Subcutaneous adipose tissue (tissue), 4 donors: ENCODE measurements around the gene NHLH1. TPM values are rescaled to one million over a fixed set of nuclear protein-coding genes. Genes with fewer than 3 reads are reported as not detected.

ENCODE experiments used
- total RNA-seq, 4 donors: library from RNA; depleted of rRNA; stranded (reverse); fragments of >200 nt; gene quantifications; one replicate each; pipeline ENCODE4 v1.1.0, GENCODE V29; 2016
- TF ChIP-seq, protein P1 (sequence below): fragments of 450-650 bp; IDR thresholded peaks from one replicate; pipeline ENCODE4 v1.5.1; 2016; ENCODE audit warnings: low read depth, mild to moderate bottlenecking, control low read depth, antibody characterized with exemption, moderate library complexity

The NHLH1 gene
- total RNA-seq, 4 donors from 2014 or later, result 0.17 to 1.5 TPM; not detected in 2

DNA sequence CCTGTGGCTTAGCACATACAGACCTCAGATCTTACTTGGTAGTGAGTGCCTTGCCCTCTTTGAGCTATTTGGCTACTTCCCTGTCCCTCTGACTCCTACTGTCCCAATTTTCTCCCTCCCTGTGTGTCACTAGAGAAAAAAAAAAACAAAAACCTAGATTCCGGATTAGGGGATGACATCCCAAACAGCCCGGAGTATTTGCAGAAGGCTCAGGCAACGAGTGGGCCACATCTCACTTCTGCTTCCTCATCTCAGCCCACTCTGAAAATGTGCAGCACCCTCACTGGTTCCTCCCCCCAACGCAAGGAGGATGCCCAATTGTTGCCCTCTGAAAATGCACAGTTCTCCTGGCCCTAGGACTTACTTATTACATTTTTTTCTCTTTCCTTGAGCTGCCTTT, 4.9 kb downstream of the NHLH1 start:
- TF ChIP-seq, protein P1, sequence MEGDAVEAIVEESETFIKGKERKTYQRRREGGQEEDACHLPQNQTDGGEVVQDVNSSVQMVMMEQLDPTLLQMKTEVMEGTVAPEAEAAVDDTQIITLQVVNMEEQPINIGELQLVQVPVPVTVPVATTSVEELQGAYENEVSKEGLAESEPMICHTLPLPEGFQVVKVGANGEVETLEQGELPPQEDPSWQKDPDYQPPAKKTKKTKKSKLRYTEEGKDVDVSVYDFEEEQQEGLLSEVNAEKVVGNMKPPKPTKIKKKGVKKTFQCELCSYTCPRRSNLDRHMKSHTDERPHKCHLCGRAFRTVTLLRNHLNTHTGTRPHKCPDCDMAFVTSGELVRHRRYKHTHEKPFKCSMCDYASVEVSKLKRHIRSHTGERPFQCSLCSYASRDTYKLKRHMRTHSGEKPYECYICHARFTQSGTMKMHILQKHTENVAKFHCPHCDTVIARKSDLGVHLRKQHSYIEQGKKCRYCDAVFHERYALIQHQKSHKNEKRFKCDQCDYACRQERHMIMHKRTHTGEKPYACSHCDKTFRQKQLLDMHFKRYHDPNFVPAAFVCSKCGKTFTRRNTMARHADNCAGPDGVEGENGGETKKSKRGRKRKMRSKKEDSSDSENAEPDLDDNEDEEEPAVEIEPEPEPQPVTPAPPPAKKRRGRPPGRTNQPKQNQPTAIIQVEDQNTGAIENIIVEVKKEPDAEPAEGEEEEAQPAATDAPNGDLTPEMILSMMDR, result no peak

DNA sequence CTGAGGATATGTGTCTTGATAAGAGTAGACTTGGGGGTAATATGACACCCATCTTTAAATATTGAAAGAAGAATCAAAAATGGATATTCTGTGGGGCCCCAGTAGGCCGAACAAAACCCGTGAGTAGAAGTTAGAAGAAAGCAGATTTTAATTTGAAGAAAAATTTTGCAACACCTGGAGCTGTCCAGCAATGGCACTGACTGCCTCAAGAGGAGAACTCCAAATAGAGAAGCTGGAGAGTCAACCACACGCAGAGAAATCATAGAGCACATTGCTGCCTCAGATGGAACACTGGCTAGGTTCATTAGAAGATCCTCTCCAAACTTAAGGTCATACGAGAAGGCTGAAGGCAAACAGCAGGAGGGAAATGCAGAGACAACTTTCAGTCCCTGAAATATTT, 6.8 kb downstream of the NHLH1 start:
- TF ChIP-seq, protein P1, result no peak

DNA sequence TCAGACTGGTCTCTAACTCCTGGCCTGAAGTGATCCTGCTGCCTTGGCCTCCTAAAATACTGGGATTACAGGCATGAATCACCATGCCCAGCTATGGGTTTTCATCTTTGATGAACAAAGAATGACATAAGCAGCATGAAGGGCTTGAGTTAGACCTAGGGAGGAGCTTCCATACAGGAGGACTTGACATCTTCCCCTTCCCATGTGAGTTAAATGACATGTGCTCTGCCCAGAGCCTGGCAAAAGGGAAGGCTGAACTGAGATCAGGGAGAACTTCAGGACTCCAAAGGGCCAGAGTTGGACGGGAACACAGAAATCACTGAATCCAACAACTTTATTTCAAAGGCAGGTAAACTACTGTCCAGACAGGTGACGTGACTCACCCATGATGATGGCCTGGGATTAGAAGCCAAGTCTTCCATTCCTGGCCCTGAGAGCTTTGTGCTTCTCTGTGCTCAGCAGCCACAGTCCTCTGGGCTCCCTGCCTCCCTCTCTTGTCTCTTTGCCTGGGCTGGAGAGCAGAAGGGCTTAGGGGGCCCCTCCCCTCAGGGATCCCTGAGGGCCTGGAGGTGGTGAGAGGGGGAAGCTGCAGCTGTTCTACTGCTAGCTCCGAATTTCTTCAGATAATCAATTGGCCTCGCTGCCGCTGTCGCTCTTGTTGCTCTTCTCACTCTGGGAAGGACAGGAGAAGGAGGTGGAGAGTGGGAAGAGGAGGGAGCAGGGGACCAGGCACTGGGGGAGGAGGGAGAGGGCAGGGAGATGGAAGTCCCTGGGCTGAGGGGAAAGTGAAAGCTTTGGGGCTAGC, 7.6 kb downstream of the NHLH1 start:
- TF ChIP-seq, protein P1, result no peak

DNA sequence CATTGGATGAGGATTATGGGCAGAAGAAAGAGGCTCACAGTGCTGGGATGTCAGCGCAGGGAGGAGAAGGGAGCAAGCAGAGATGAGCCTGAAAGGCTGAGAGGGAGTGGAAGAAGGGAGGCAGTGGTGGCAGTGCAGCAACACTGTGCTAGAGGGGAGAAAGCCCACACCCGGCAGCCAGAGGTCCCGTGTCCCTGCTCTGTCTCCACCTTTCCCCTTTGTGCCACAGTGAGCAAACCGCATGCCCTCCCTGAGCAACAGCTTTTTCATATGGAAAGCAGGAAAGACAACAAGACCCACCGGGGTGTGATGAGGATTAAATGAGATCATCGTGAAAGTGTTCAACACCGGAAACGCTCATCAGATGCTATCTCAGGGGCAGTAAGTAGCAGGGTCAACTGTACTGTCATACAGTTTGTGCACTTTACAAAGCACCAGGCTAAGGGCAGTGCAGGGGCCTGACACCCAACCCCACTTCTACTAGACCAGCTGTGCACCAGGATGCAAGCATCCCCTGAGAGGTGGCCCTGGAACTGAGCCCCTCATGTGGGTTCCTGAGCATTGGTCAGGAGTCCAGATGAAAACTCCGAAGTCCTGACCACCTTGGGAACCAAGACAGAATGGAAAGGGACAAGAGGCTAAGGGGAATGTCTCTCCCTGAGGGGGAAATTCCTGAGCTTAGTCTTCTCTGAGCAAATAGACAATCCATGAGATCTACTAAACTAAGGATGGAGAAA, 9.1 kb downstream of the NHLH1 start:
- TF ChIP-seq, protein P1, result no peak

DNA sequence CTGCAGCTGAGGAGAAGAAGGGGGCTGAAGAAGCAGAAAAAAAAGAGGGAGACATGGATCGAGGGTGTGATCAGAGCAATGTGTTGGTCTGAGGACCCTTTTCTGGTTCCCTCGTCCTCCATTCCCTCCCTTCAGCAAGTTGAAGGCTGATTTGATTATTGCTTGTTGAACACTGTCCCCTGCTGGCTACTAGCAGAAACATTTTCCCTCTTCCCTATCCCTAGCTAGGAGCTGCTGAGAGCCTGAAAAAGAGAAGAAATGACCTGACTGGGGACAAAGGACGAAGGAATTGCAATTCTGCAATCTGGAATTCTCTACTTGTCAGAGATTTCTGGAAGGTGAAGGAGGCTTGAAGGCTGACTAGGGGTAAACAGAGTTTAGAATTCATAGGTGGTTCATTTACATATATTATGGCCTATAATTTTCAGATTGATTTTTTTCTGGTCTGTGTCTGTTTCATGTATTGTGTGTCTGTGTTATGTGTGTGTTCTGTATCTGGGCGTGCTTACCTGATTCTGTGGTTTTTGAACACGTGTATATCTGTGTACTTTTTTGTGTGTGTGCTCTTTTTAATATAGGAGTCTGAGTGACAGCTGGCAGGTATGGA, 9.8 kb downstream of the NHLH1 start:
- TF ChIP-seq, protein P1, result no peak

DNA sequence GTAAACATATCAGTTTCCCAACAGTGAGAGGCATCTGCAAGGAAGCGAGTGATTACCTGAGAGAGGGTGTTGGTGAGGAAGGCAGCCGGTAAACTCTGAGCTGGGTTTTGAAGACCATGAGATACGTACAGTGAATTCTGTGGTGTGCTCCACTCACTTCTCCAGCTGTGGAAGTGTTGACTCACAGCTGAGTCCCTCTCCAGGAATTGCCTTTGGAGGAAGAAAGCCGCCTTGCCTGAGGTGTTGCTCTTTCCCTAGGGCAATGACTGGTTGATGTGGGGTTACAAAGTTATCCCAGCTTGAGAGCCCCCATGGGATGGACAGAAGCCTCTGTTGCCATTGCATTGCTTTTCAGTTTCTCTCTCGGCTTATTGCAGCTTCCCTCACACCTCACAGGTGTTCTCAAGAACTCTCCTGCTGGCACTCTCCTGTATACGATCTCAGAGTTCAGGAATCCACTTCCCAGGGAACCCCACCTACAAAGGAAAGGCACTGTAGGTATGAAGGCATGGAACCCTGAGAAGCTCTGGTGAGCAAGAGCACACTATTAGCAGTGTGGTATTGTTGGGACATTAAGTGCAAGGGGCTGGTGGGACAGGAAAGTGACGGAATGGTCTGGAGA, 10.8 kb downstream of the NHLH1 start:
- TF ChIP-seq, protein P1, result no peak
